Effector memory CD8-positive, alpha-beta T cell (primary cell): Measurements from ENCODE around the gene GALNT11.
A peak's percentile ranks its signal among the peaks of the same experiment; 100 is the strongest.
"Not testable (repeated sequence)": the region's sequence is repeated elsewhere in the genome, so short reads cannot be mapped to it uniquely, and the experiment has no call there.

ENCODE experiments used
- ATAC-seq: fragments of 150-1000 bp; cut with Tn5 transposase; replicated peaks from 2 replicates; pipeline ENCODE4 v1.10.0; 2021; ENCODE audit warnings: mild to moderate bottlenecking, moderate library complexity
- DNase-seq, 3 experiments: peaks; one replicate each; pipeline ENCODE4 v3.0.0; 2021
- H3K27ac Mint-ChIP-seq, 2 donors: one replicate each; pipeline ENCODE4 v1.8.0; 2022; ENCODE audit warnings: mild to moderate bottlenecking in 2 of 2, mixed read lengths in 2 of 2, moderate library complexity in 2 of 2
- H3K27me3 Mint-ChIP-seq, 2 donors: one replicate each; pipeline ENCODE4 v1.8.0; 2022; ENCODE audit warnings: mixed read lengths in 2 of 2
- H3K36me3 Mint-ChIP-seq: one replicate; pipeline ENCODE4 v1.8.0; 2022; ENCODE audit warnings: mild to moderate bottlenecking, moderate library complexity, mixed read lengths; ENCODE audit not compliant: insufficient read depth
- H3K4me1 Mint-ChIP-seq, 2 donors: one replicate each; pipeline ENCODE4 v1.8.0; 2022; ENCODE audit warnings: low read depth in 2 of 2, mixed read lengths in 2 of 2
- H3K4me3 Mint-ChIP-seq, 2 donors: one replicate each; pipeline ENCODE4 v1.8.0; 2022; ENCODE audit warnings: mild to moderate bottlenecking in 2 of 2, mixed read lengths in 2 of 2, moderate library complexity in 2 of 2
- H3K9me3 Mint-ChIP-seq, 2 donors: one replicate each; pipeline ENCODE4 v1.8.0; 2022; ENCODE audit warnings: mixed read lengths in 2 of 2

GALNT11 gene

GRCh38 chr7:152065800-152066344, 40.4 kb downstream of the GALNT11 start:
- H3K27ac Mint-ChIP-seq, H3K9me3 Mint-ChIP-seq, ATAC-seq, H3K4me3 Mint-ChIP-seq, H3K36me3 Mint-ChIP-seq, H3K27me3 Mint-ChIP-seq, DNase-seq: not testable (repeated sequence)
- peaks cover 27 to 61% of the 10 kb centered on the region in 2 donors for H3K4me1 Mint-ChIP-seq

GRCh38 chr7:152072421-152072820, 46.9 kb downstream of the GALNT11 start:
- Mint-ChIP-seq H3K36me3 (peaks cover 9% of the 10 kb centered on the region), H3K27me3 (no peaks in the 10 kb centered on the region), H3K27ac (no peak overlapping the region), H3K4me1 (peaks cover 26 to 50% of the 10 kb centered on the region in 2 donors), H3K4me3 (no peak overlapping the region), H3K9me3 (peaks cover 0 to 7% of the 10 kb centered on the region in 2 donors)
- DNase-seq (no peak), ATAC-seq (no peak)

GRCh38 chr7:152073352-152073751, 47.9 kb downstream of the GALNT11 start:
- H3K4me1 Mint-ChIP-seq, result peaks cover 30 to 50% of the 10 kb centered on the region in 2 donors
- H3K27ac Mint-ChIP-seq, result peak overlapping the region in 1 of 2 donors; percentile 4
- no peak overlapping the region for H3K4me3 Mint-ChIP-seq
- H3K36me3 Mint-ChIP-seq, result peaks cover 9% of the 10 kb centered on the region
- DNase-seq (no peak), ATAC-seq (no peak)
- no peaks in the 10 kb centered on the region for H3K27me3 Mint-ChIP-seq
- H3K9me3 Mint-ChIP-seq, result peaks cover 0 to 7% of the 10 kb centered on the region in 2 donors

- Mint-ChIP-seq H3K27ac (peak overlapping the region in 1 of 2 donors; percentile 59), H3K9me3 (peaks cover 0 to 7% of the 10 kb centered on the region in 2 donors), H3K27me3 (no peaks in the 10 kb centered on the region), H3K4me1 (peaks cover 37 to 55% of the 10 kb centered on the region in 2 donors), H3K36me3 (peaks cover 9% of the 10 kb centered on the region), H3K4me3 (no peak overlapping the region)
- DNase-seq, result no peak
- ATAC-seq, result no peak
These were observed 49.2 kb downstream of the GALNT11 start for GRCh38 chr7:152074673-152075072.

GRCh38 chr7:152075379-152075778, 49.9 kb downstream of the GALNT11 start:
- ATAC-seq, DNase-seq, H3K36me3 Mint-ChIP-seq, H3K27me3 Mint-ChIP-seq, H3K4me3 Mint-ChIP-seq, H3K9me3 Mint-ChIP-seq: not testable (repeated sequence)
- peak overlapping the region in 1 of 2 donors; percentile 59 for H3K27ac Mint-ChIP-seq
- peaks cover 37 to 53% of the 10 kb centered on the region in 2 donors for H3K4me1 Mint-ChIP-seq

- H3K9me3 Mint-ChIP-seq, result no peaks in the 10 kb centered on the region
- H3K4me3 Mint-ChIP-seq, result no peak overlapping the region
- DNase-seq, result peak in 1 of 3 experiments; percentile 9
- no peaks in the 10 kb centered on the region for H3K27me3 Mint-ChIP-seq
- peak overlapping the region in 1 of 2 donors; percentile 27 for H3K27ac Mint-ChIP-seq
- peaks cover 33 to 47% of the 10 kb centered on the region in 2 donors for H3K4me1 Mint-ChIP-seq
- H3K36me3 Mint-ChIP-seq, result peaks cover 6% of the 10 kb centered on the region
- ATAC-seq, result no peak
These were observed 50.9 kb downstream of the GALNT11 start for GRCh38 chr7:152076324-152076821.

- ATAC-seq (no peak), DNase-seq (no peak)
- Mint-ChIP-seq H3K36me3 (peaks cover 6% of the 10 kb centered on the region), H3K27me3 (no peaks in the 10 kb centered on the region), H3K9me3 (no peaks in the 10 kb centered on the region), H3K27ac (peak overlapping the region in 1 of 2 donors; percentile 27), H3K4me3 (no peak overlapping the region), H3K4me1 (peaks cover 35 to 48% of the 10 kb centered on the region in 2 donors)
These were observed 51.8 kb downstream of the GALNT11 start for GRCh38 chr7:152076940-152077933.

- no peaks in the 10 kb centered on the region for H3K9me3 Mint-ChIP-seq
- ATAC-seq, result no peak
- H3K4me3 Mint-ChIP-seq, result no peak overlapping the region
- no peaks in the 10 kb centered on the region for H3K27me3 Mint-ChIP-seq
- peaks cover 6% of the 10 kb centered on the region for H3K36me3 Mint-ChIP-seq
- H3K27ac Mint-ChIP-seq, result peak overlapping the region; percentile 16 to 27
- peaks cover 37 to 48% of the 10 kb centered on the region in 2 donors for H3K4me1 Mint-ChIP-seq
- DNase-seq, result no peak
These were observed 52.6 kb downstream of the GALNT11 start for GRCh38 chr7:152078025-152078424.

GRCh38 chr7:152078786-152079185, 53.3 kb downstream of the GALNT11 start:
- Mint-ChIP-seq H3K36me3 (peaks cover 6% of the 10 kb centered on the region), H3K27me3 (no peaks in the 10 kb centered on the region), H3K27ac (peak overlapping the region in 1 of 2 donors; percentile 16), H3K4me1 (peaks cover 32 to 46% of the 10 kb centered on the region in 2 donors), H3K4me3 (no peak overlapping the region), H3K9me3 (no peaks in the 10 kb centered on the region)
- no peak for ATAC-seq
- no peak for DNase-seq

GRCh38 chr7:152081088-152081487, 55.6 kb downstream of the GALNT11 start:
- Mint-ChIP-seq H3K4me3 (no peak overlapping the region), H3K27me3 (no peaks in the 10 kb centered on the region), H3K27ac (no peak overlapping the region), H3K36me3 (no peaks in the 10 kb centered on the region), H3K4me1 (peaks cover 30 to 48% of the 10 kb centered on the region in 2 donors), H3K9me3 (no peaks in the 10 kb centered on the region)
- DNase-seq, result no peak
- ATAC-seq, result no peak

GRCh38 chr7:152082073-152082721, 56.7 kb downstream of the GALNT11 start:
- not testable (repeated sequence) for H3K9me3 Mint-ChIP-seq, H3K4me3 Mint-ChIP-seq, DNase-seq, H3K36me3 Mint-ChIP-seq, H3K27me3 Mint-ChIP-seq, ATAC-seq
- Mint-ChIP-seq H3K27ac (peak overlapping the region in 1 of 2 donors; percentile 63), H3K4me1 (peaks cover 25 to 49% of the 10 kb centered on the region in 2 donors)

- Mint-ChIP-seq H3K36me3 (no peaks in the 10 kb centered on the region), H3K27ac (peak overlapping the region in 1 of 2 donors; percentile 15), H3K9me3 (peaks cover 0 to 3% of the 10 kb centered on the region in 2 donors), H3K4me1 (peaks cover 11 to 37% of the 10 kb centered on the region in 2 donors), H3K27me3 (no peaks in the 10 kb centered on the region), H3K4me3 (no peak overlapping the region)
- no peak for ATAC-seq
- DNase-seq, result no peak
These were observed 59.7 kb downstream of the GALNT11 start for GRCh38 chr7:152085131-152085530.

GRCh38 chr7:152086513-152086912, 61.0 kb downstream of the GALNT11 start:
- H3K36me3 Mint-ChIP-seq, result no peaks in the 10 kb centered on the region
- H3K4me3 Mint-ChIP-seq, result no peak overlapping the region
- no peak for ATAC-seq
- no peaks in the 10 kb centered on the region for H3K27me3 Mint-ChIP-seq
- peaks cover 0 to 3% of the 10 kb centered on the region in 2 donors for H3K9me3 Mint-ChIP-seq
- H3K27ac Mint-ChIP-seq, result no peak overlapping the region
- no peak for DNase-seq
- peaks cover 14 to 42% of the 10 kb centered on the region in 2 donors for H3K4me1 Mint-ChIP-seq
